Measurements from ENCODE around the gene ARHGEF7. TPM values are rescaled to one million over a fixed set of nuclear protein-coding genes. Genes with fewer than 3 reads are reported as not detected.

The ARHGEF7 gene
- total RNA-seq, 2 donors from 2014 or later, result 117 to 152 TPM

DNA sequence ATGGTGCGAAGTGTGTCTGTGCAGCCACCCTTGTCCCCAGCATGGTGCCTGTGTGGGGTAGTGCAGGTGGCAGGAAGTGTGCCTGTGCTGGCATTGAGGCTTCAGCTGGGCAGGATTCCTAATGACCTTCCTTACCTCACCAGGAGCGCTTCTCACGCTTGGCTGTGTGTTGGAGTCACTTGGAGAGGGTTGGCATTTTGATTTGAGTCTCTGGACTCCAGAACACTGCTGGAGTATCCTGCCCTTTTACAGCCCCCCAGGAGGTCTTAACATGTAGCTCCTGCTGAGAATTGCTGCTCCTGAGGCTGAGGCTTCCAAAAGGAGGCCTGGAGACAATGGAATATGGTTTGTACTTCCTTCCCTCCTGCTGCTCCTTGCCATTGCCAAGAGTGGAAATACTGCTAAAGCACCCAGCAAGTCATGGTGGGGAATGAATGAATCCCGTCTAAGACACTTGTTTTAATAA lies 87.1 kb downstream of the ARHGEF7 start:
- DNase-seq (ENCODE audit: low spot score), result no peak
- TF ChIP-seq, protein P1, sequence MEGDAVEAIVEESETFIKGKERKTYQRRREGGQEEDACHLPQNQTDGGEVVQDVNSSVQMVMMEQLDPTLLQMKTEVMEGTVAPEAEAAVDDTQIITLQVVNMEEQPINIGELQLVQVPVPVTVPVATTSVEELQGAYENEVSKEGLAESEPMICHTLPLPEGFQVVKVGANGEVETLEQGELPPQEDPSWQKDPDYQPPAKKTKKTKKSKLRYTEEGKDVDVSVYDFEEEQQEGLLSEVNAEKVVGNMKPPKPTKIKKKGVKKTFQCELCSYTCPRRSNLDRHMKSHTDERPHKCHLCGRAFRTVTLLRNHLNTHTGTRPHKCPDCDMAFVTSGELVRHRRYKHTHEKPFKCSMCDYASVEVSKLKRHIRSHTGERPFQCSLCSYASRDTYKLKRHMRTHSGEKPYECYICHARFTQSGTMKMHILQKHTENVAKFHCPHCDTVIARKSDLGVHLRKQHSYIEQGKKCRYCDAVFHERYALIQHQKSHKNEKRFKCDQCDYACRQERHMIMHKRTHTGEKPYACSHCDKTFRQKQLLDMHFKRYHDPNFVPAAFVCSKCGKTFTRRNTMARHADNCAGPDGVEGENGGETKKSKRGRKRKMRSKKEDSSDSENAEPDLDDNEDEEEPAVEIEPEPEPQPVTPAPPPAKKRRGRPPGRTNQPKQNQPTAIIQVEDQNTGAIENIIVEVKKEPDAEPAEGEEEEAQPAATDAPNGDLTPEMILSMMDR (IDR thresholded peaks at IDR 0.05), result no peak
- ATAC-seq (ENCODE audit: insufficient number of reproducible peaks, low FRiP score, low read depth), result no peak

DNA sequence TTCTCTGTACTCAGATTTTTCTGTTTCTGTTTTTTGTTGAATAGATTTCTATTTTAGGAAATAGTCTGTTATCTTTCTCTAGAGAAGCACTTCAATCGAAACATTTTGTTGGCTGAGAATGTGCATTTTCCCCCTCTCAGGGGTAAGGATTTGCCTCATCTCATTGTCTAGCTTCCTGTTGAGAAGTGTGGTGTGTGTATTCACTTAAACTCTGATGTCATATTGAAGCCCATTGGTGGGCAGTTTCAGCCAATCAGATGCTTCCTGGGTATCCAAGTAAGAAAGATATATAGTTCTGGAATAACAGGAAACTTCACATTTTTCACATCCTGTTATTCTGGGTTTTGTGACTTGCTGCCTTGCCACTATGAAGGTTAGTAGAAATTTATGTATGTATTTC lies 87.6 kb downstream of the ARHGEF7 start:
- TF ChIP-seq, protein P1 (IDR thresholded peaks at IDR 0.05), result no peak
- DNase-seq (ENCODE audit: low spot score), result no peak
- H3K27ac ChIP-seq, result peak overlapping the region; percentile 19 to 77
- peaks cover 49 to 85% of the 10 kb centered on the region in 2 donors for H3K4me1 ChIP-seq (ENCODE audit: control insufficient read depth in 1 of 2, low read depth in 2 of 2)
- ATAC-seq (ENCODE audit: insufficient number of reproducible peaks, low FRiP score, low read depth), result no peak
- H3K36me3 ChIP-seq, result no peaks in the 10 kb centered on the region
- no peaks in the 10 kb centered on the region for H3K9me3 ChIP-seq
- H3K27me3 ChIP-seq (replicated peaks; ENCODE audit: insufficient read depth), result no peaks in the 10 kb centered on the region
- no peak overlapping the region for H3K4me3 ChIP-seq

More for the DNA sequence above, 87.1 kb downstream of the ARHGEF7 start:
- peaks cover 49 to 80% of the 10 kb centered on the region in 2 donors for H3K4me1 ChIP-seq (ENCODE audit: control insufficient read depth in 1 of 2, low read depth in 2 of 2)
- peak overlapping the region; percentile 19 to 77 for H3K27ac ChIP-seq
- H3K9me3 ChIP-seq, result no peaks in the 10 kb centered on the region
- H3K27me3 ChIP-seq (replicated peaks; ENCODE audit: insufficient read depth), result no peaks in the 10 kb centered on the region
- H3K4me3 ChIP-seq, result no peak overlapping the region
- no peaks in the 10 kb centered on the region for H3K36me3 ChIP-seq

DNA sequence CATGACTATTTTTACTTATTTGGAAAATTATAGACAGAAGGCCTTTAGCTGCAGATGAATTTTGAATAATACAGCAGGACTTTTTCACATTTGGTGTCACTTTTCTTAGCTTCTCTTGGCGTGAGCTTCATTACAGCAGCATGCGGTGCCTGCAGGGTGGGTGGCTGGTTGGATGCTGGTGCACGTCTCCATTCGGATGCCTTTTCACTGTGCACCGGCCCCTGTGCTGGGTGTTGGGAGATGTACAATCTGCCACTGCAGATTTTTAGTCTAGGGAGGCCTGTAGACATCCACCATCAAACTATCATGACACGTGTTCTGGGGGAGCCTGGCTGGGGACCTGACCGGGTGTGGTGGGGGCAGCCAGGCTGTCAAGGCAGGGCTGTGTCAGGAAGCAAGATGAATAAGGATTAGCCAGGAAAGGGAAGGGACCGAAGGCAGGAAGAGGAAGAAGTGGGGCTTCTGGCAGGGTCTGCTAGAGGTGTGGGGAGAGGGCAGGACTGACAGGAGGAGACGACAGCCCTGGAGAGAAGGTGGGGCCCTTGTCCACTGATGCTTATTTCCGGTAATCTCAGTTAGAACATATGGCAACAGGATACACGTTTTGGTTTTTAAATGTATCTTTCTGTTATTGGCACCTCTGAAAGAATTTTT lies 88.8 kb downstream of the ARHGEF7 start:
- Histone ChIP-seq H3K4me3 (peak overlapping the region; percentile 63), H3K36me3 (no peaks in the 10 kb centered on the region), H3K27me3 (replicated peaks; ENCODE audit: insufficient read depth) (no peaks in the 10 kb centered on the region), H3K9me3 (no peaks in the 10 kb centered on the region), H3K4me1 (ENCODE audit: control insufficient read depth in 1 of 2, low read depth in 2 of 2) (peaks cover 57 to 92% of the 10 kb centered on the region in 2 donors), H3K27ac (peak overlapping the region; percentile 59 to 77)
- ATAC-seq (ENCODE audit: insufficient number of reproducible peaks, low FRiP score, low read depth) (no peak), DNase-seq (ENCODE audit: low spot score) (no peak)
- TF ChIP-seq, protein P1 (IDR thresholded peaks at IDR 0.05), result no peak

DNA sequence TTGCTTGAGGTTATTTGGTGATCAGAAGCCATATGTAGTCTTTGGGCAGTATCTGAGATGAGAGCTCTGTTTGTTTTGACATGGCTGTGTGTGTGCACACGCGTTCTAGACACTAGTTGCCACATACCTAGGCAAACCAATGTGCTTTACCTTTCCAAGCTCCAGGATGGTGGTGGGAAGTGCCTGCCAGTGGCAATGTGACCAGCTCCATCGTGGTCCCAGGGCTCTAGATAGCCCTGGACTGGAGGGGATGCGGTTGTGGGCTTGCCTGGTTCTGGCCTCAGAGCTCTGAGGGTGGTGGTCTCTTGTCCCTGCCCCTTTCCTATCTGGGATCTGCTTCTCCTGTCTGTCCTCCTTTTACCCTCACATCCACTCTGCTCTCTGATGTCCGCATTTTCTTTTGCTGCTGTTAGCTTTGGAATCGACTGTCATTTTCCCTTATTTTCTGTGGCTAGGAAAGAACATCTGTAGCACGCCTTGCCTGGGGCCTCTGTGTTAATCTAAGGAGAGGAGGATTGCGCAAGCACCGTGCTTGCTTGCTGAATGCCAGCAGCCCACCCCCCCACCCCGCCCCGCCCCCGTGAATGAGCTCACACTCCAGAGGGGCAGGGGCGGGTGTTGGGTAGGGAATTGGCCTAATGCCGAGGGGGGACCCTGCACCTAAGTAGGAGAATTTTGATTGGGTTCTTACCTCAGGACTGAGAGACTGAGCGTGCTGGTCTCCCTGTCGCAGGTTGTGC lies 89.5 kb downstream of the ARHGEF7 start:
- TF ChIP-seq, protein P1 (IDR thresholded peaks at IDR 0.05), result no peak
- Histone ChIP-seq H3K9me3 (no peaks in the 10 kb centered on the region), H3K4me3 (peak overlapping the region; percentile 63), H3K4me1 (ENCODE audit: control insufficient read depth in 1 of 2, low read depth in 2 of 2) (peaks cover 59 to 92% of the 10 kb centered on the region in 2 donors), H3K36me3 (no peaks in the 10 kb centered on the region), H3K27ac (peak overlapping the region; percentile 59 to 77), H3K27me3 (replicated peaks; ENCODE audit: insufficient read depth) (no peaks in the 10 kb centered on the region)
- peak; percentile 43 for DNase-seq (ENCODE audit: low spot score)
- ATAC-seq (ENCODE audit: insufficient number of reproducible peaks, low FRiP score, low read depth), result no peak

DNA sequence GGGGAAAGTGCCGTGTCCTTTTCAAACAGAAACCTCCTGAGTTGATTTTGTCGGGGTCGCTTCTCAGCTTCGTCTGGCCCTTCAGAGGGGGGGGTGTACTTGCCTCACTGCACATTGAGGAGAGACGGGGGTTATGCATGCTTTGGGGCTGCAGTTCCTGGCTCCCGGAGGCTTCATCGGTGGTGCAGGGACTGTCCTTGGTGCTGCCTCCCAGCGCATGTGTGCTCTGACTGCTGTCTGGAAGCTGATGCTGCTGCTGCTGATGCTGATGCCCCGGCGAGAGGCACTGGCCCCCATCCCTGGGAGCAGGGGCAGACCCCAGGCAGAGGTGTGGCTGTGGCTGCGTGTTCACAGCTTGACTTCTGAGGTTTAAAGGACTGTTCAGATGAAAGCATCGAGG lies 91.0 kb downstream of the ARHGEF7 start:
- H3K27me3 ChIP-seq (replicated peaks; ENCODE audit: insufficient read depth), result no peaks in the 10 kb centered on the region
- ATAC-seq (ENCODE audit: insufficient number of reproducible peaks, low FRiP score, low read depth), result no peak
- H3K36me3 ChIP-seq, result no peaks in the 10 kb centered on the region
- no peak overlapping the region for H3K4me3 ChIP-seq
- TF ChIP-seq, protein P1 (IDR thresholded peaks at IDR 0.05), result no peak
- H3K27ac ChIP-seq, result no peak overlapping the region
- H3K4me1 ChIP-seq (ENCODE audit: control insufficient read depth in 1 of 2, low read depth in 2 of 2), result peaks cover 54 to 92% of the 10 kb centered on the region in 2 donors
- H3K9me3 ChIP-seq, result no peaks in the 10 kb centered on the region
- DNase-seq (ENCODE audit: low spot score), result no peak

Measured in thoracic aorta (tissue), 2 donors.